ENCODE data around the gene ZNF236.
"Not testable (repeated sequence)": the region's sequence is repeated elsewhere in the genome, so short reads cannot be mapped to it uniquely, and the experiment has no call there.

The ZNF236 gene

DNA sequence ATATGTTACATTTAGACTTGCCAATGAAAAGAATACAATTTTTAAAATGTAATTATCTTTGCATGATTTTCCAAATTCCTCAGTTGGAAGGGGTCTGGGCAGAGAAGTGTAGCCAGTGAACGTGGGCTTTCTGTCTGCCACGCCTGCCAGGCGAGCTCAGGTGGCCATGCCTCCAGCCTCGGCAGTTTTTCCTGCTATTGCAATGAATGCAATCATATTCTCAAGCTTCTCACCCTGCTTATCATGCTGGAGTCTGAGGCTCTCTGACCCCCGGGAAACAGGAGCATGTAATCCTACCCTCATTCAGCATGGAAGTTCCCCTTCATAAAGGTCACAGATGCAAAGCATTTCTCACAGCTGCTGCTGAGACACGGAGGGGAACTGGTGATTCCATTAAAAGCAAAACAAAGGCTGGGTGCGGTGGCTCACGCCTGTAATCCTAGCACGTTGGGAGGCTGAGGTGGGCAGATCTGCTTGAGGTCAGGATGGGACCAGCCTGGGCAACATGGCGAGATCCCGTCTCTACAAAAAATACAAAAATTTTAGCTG, 155.4 kb downstream of the ZNF236 start:
- DNase-seq = peak; percentile 13

DNA sequence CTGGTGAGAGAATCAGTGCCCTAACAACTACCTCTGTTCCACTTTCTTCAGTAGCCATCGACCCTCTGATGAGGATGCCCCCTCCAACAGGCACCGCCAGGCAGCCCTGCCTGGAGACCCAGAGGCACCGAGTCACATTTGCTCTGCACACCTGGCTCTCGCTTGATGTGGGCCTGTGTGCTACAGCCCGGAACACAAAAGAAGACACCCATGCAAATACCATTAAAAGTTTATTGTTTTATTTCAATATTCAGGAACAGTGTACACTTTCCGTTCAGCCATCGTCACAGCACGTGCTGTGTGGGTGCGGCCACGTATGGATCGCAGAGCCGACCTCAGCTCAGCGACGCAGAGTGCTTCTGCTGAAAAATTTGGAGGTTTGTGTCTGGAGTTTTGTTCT, 156.3 kb downstream of the ZNF236 start:
- peak; percentile 11 for DNase-seq

DNA sequence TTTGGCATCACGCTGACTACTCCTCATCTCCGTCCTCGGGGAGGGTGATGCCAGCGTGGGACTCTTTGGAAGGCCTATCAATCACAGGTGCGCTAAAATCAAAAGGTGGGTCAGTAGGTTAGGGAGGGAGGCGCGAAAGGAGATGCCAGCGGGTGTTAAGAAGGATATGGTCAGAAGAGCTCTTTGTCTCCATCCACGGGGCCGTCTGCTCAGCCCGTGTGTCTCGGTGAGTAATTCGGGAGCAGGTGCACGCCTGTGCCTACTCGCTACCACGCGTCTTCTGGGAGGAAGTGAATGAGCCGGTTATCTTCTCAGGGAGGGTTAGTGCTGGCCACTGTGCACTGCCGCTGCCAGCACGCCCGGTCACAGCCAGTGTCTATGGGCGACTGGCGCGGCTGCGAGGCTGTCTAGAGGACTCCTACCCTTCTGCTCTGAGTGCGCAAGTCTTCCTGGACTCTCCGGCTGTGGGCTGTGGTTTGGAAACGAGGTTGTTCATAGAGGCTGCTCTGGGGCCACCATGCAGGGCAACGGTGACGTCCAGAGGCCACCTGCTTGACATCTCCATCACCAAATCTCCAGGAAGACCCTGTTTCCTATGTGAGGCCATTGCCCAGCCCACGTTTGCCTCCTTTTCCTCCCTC, 156.9 kb downstream of the ZNF236 start:
- peak; percentile 15 for DNase-seq

DNA sequence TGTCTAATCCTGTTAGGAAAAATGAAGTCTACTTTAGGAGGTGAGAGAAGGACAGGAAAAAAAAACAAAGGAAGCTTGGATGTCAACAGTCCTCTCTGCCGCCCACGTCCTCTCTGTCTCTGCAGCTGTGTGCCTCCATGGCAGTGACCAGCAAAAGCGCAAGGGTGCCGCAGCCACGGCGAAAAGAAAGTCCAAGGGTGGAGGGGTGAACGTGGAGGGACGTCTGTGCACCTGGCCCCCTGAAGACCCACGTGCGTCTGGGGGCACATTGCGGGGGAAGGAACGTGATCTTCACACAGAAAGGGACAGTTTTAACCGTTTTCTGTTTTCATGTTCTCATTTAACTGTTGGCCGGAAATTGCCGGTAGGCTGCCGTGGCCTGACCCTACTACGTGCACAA, 157.5 kb downstream of the ZNF236 start:
- DNase-seq = no peak

DNA sequence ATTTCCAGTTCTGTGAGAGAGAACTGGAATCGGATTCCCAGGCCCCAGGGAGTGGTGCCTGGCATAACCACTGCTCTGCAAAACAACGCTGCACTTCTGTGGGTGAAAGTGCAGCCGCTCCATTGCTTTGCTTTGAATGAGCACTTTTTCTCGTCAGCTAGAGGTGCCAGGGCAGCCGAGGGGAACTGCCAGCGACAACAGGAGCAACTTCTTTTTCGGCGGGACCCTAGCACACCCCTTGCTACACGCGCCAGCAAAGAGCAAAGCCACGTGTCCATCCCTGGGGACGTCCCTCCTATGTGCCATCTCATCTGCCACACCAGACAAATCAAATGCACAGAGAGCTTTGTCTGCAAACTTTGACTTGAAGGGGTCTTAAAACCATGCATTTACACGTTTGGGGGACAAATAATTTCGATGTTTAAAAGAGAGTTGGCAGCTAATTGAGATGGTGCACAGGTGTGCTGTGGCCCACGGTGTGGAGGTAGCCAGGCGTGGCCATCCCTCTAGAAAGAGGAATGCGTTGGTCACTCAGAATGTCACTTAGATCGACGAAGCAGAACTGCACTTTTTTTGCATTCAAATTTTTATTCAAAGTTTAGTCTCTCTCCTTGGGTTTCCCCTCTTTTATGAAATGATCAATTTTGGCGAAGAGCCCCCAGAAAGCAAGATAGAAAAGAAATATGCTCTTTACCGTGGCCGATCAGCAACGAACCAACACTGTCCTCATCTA, 158.5 kb downstream of the ZNF236 start:
- peak; percentile 10 for DNase-seq

DNA sequence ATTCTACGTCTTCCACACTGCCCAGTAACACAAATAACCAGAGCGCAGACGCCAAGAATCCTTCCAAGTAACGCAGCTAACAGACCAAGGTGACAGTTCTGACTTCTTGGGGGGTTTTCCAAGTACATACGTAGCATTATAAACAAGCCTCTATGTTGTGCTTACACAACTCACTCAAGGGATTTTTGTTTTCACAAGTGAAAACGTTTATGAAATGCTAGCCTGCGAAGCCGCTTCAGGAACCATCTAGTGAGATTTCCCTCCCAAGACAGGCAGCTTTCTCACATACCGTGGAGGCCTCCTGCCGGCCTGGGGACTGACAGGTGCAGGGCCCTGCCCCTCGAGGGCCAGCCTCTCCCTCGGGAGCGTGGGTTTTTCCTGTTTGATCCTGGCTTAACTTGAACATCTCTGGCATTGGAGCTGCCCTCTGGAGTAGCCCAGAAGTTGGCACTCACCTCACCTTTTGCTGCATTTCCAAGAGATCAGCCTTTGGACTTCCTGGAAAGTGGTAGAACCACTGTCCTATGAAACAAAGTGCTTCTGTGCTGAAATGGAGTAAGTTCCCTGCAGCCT, 159.1 kb downstream of the ZNF236 start:
- peak; percentile 18 for DNase-seq

DNA sequence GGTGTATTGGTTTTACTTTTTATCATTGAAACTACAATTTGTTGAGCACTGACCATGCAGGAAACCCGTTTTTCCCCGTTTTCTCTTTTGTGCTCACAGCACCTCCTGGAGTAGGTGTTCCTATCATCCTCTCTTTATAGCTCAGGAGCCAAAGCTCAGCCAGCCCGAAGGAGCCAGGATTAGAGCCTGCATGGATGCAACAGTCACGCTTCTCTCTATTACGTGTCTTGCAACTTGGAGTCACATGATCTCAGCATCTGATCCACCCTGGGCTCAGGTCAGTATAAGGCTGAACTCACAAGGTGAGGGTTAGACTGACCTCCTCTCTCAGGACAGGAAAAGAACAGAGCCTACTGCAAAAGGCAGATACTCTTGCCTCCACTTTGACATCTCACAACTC, 159.7 kb downstream of the ZNF236 start:
- peak; percentile 7 for DNase-seq

DNA sequence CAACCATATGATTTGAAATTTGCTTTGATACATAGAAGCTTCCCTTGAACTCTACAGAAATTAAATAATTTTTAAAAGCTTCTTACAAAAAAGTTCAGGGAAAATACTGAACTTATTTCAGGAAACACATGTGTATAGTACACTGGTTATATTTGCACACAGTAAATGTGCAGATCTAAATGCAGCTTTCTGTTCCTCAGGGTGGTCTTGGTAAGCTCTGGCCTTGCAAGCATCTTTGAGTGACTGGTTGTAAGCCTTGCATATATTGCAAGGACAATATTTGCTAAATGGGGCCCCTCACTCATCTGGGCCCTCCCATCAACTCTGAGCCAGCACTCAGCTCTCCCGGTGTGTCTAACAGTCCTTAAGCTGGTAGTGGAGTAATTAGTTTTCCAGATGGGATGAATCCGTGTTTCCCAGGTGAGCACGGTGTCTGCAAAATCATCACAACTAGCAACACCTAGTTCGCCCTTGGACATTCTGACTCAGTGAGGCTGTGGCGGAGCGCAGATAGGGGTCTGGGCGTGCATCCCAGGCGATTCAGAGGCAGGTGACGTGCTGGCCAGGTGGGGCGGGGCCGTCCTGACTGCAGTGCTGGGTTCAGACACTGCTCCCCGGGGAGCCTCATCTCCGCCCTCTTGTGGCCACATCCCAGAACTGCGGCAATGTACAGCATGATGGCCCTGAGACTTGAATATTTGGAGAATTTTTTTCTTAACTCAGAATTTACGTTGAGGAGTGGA, 160.7 kb downstream of the ZNF236 start:
- DNase-seq = peak; percentile 96

DNA sequence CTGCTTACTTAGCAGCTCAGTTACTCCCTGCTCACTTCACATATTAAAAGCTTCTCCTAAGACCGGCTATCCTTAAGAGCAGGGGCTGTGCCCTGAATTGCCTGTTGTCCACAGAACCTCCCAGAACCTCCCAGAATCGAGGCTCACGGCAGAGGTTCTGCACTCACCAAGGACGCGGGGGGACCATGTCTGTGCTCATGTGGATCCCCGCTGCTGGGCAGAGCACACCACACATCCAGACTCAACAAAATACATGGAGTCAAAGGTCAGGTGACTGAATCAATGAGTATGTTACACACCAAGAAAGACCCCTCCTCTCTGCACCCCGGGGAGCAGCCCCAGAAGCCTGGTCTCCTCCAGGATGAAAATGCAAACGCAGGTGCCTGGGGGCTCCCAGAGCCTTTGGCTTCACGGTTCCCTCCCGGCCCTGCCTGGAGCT, 161.3 kb downstream of the ZNF236 start:
- DNase-seq = peak; percentile 20

DNA sequence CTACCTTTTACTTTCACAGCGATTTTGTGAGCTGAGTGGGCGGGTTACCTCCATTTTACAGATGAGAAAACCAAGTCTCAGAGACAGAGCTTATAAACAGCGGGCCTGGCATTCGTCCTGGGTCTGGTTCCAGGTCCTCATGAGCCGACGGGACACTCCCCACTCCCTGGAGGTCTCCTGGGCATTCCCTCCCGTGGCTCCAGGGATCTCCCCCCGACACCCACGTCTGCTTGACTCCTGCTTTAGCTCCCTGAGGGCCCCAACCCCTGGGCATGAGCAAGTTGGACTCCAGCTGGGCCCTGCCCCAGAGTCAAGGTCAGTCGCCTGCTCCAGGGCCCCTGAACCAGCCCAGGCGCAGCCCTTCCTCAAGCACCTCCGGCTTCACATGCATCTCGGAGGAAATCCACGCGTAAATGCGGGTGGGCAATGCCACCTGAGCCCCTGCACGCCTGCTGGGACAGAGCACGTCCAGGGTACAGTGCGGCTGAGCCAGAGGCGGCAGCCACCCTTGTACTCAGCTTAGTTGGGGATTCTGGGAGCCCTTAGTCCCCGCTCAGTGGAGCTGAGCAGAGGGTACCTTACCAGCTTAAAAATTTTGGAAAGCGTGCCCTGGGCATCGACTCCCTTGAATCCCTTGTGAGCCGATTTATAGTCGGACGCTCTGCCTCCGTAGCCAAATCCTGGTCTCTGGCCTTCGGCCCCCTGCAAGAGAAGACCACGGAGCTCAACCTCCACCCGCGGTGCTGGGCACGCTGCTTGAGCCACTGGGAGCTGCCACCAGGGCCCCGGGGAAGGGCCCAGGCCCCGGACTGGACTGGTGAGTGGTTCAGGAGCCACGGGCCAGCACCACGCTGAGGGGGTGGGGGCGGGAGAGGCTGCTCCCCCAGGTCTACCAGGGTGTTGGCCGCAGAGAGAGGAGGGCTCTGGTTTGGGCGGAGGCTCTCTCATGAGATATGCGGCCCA, 162.1 kb downstream of the ZNF236 start:
- DNase-seq = peak; percentile 18

DNA sequence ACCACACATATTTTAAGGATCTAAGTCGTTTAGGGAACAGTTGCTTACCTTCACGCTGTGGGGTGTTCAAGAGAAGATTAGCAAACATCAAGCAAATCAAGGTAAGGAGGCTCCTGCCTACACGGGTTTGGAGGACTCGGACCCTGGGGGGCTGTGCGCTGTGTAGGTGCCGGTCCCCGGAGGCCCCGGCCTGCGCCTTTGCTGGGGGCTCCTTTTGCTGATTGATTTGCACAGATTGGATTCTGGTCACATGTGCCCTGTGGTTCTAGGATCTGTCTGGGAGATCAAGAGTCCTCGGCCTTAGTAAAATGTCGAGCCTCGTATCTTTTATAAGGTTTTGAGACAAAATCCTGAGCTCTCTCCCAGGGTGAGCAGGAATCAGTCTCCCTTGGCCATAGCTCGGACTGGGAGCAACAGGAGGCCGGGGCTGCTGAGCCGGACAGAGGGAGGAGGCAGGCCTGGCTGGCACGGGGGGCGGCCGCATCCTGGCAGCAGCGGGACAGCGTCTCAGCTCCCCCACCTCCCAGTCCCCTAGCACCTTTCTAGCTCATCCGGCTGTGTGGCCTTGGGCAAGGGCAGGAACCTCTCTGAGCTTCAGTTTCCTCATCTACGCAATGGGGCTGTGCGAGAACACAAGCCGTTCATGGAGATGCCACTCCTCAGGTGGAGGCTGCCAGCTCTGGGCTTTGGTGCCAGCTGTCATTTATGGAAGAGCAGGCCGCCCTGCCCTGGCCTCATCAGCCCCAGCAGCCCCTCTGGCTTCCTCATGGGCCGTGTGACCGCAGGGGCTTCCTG, 163.0 kb downstream of the ZNF236 start:
- peak; percentile 10 for DNase-seq

DNA sequence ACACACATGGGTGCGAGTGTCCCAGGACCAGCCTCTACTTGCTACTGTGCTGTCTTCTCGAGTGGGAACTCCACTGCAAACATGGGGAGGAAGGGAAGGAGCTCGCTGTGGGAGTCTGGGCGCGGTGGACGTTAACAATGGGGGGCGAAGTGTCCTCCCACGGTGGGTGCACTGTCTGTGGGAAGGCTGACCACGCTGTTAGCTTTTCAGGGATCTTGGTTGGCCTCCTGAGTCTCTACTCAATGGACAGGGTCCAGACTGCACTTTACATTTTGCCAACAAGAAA, 163.5 kb downstream of the ZNF236 start:
- DNase-seq = peak; percentile 5

DNA sequence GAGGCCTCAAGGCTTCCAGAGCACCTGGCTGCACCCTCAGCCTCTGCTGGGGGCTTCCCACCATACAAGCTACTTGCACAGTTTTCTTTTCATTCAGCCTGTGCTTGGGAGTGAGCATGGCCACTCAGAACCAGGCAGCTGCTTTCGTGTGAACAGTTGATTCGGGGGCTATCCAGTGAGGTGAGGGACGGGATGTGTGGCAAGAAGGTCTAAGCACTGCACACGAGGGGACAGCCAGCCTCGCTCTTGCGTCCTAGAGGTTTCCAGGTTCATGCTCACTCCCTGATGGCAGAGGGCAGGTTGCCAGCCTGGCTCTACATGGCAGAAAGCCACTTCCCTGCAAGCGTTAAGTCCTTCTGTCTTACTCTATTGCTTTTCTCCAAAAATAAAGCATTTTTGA, 164.0 kb downstream of the ZNF236 start:
- peak; percentile 14 for DNase-seq

DNA sequence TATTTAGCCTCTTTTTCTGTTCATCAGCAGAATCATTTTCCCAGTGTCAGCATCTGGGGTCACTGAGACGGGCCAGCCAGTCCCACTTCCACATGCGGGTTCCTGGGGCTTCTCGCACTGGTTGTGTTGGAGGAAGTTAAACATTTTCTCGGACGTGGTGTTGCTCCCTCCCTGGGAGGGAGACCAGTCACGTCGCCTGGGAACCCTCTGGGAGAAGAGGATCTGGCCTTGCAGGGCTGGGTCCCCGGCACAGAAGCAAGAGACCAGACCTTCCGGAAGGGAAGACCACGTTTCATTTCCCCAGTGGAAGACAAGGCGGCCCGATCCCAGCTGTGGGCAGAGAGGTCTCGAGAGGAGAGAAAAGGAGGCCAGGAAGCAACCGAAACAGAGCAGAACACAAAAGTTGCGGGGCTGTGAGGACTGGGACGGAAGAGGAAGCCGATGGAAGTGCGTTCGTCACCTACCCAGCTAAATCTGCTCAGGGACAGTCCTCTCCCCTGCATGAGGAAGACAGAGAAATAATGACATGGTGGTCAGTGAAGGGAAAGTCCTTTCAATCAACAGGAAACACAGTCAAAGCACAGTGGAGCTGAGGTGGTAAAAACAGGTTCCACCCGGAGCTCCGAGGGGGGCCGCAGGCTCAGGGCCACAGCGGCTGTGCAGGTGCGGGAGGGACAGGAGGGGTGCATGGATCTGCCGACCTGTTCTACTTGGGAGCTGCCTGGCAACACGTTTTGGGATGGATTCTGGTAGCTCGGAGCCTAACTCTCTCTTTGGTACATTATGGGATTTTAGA, 165.9 kb downstream of the ZNF236 start:
- DNase-seq = no peak

DNA sequence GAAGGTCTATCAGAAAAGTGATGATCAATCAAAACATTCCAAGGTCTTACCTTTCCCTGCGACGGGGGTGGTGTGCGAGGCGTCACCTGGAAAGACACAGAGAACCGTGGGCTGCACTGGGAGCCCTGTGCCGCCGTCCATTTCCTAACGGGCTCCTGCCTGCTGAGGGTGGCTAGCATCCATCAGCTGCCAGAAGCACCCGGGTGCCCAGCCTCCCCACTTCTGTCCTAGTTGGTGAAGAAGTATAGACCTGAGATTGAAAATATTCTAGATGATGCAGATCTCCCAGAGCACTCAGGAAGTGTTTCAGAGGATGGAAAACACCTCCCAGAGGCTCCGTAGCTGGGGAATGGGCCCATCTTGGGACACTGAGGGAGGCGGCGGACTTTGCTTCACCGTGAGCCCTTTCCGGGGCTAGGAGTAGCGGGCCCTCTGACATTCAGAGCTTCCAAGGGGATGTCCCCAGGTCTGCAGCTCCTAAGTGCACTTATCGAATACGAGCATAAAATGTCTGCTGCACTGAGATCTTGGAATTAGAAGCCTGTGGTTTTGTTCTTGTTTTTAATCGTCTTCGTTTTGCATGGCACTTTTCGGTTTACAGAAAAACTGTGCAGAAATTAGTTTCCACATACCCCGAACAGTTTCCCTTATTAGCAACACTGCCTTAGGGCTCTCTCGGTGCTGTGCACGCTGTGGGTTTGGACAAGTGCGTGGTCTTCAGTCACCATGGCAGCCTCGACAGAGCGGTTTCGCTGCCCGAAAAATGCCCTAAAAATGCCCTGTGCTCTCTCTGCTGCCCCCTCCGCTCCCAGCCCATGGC, 166.7 kb downstream of the ZNF236 start:
- no peak for DNase-seq

DNA sequence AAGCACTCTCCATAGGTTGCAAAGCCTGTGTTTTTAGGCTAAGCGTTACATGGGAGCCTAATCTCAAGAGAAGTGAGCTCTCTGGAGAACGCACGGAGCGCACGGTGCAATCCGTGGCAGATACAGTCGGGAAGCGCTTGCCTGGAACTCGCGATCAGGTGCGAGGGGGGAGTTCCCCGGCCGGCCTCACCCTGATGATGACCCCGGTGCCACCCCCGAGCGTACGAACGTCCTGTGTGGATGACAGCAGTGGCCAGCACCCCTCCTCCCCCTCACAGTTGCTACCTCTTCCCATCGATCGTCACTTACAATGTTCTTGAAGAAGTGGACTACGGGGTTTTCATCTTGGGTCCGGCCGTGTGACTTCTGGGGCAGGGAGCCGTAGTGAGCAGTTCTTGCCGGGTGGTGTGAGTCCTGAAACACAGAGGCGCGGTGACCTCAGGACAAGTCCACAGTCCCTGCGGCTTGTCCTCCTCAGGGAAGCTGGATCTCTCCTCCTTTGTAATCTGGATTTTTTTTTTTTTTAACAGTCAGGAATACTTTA, 167.4 kb downstream of the ZNF236 start:
- DNase-seq = no peak

DNA sequence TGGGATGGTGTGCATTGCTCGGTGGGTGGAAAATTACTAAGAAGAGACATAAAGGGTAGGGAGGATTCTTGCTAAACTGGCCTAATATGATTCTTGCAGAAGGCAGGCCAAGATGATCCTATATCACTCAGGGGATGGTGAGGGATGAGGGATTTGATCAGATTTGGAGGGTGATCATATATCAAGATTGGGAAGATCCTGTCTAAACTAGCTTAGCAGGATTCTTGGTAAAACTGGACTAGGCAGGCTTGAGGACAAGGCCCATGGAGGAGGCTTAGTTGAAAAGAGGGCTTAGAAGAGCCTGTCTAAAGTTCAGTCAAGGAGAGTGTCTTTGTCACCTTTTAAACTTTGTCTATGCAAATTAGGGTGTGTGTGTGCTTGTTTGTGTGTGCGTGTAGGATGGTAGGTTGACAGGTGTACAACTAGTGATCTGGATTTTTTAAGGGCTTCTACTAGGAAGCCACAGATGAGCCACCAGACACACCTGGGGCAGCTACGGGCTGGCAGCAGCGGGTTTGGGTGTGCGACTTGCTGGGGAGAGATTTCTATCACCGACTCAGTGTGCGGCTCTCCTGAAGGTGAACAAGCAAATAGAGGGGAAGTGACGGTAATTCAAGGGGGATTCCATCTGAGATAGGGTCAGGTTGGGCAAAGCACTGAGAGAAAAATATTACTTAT, 168.1 kb downstream of the ZNF236 start:
- DNase-seq = not testable (repeated sequence)

DNA sequence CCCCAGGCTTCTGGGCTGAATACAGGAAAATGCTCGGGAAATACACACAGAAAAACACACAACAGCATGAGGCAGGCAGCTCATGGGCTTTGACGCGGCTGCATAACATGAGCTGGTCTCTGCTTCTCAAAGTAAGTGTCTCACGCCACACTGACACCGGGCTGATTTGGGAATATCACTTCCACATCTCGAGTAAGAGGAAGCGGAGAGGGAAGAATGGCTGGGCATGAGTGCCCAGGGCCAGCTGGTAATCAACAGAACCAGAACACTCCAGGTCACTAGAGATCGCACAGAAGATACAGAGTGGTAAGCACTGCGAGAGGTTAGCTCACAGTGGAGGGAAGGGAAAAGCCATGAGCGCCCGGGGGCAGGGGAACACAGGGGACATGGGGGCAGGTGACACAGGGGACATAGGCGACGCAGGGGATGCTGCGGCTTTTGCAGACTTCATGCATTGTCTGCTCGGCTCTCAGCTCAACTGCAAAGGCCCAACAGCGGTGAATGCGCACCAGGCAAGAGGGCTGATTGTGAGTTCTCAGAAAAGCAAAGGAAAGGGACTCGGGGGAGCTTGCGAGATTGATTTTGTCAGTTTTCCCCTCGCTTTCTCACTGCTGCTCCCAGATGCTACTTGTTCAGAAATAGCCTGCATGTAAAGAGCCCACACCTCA, 168.8 kb downstream of the ZNF236 start:
- DNase-seq = no peak

Data from stimulated activated CD8-positive, alpha-beta memory T cell treated with anti-CD3 and anti-CD28 coated beads, Interleukin-4, amount 100 ng/mL, for 48 hours (primary cell).